GM18502 (cell line): Measurements from ENCODE around the gene PDGFA.
"Not testable (repeated sequence)": the region's sequence is repeated elsewhere in the genome, so short reads cannot be mapped to it uniquely, and the experiment has no call there.

Experiments
- ATAC-seq: cut with Tn5 transposase; IDR thresholded peaks from one replicate; pipeline ENCODE4 v1.9.1; 2021; ENCODE audit warnings: mild to moderate bottlenecking; ENCODE audit not compliant: unreplicated experiment, poor library complexity

The PDGFA gene

DNA sequence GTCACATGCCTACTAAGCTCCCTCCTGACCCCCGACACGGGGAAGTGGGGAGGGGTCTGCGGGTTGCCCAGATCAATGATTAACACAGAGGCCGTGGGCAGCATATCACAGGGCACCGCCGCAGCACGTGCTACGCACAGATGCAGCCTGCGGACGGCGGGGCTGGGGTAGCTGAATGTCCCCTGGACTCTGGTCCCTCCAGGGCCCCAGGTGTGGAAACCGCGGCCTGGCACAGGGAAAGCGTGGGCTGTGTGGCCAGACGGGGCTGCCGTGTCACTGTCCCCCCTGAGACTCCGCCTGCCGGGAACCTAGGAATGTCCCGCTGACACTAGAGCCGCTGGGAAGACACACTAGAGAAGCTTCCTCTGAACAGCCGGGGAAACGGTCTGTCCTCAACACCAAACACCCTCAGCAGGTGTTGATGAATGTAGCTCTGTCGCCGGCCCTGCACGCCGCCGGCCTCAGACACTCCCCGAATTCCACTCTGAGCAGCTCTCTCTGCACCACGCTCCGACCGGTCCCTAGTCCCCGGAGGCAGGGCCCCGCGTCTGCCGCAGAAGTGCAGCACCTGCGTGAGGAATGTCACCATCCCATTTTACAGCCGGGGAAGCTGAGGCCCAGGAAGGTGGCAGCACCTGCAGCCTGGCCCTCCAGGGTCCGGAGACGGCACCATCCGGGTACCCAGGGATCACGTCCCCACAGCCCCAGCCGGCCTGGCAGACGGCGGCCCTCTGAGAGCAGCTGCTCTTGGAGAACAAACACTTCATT is 33.4 kb upstream of the PDGFA start:
- no peak for ATAC-seq

DNA sequence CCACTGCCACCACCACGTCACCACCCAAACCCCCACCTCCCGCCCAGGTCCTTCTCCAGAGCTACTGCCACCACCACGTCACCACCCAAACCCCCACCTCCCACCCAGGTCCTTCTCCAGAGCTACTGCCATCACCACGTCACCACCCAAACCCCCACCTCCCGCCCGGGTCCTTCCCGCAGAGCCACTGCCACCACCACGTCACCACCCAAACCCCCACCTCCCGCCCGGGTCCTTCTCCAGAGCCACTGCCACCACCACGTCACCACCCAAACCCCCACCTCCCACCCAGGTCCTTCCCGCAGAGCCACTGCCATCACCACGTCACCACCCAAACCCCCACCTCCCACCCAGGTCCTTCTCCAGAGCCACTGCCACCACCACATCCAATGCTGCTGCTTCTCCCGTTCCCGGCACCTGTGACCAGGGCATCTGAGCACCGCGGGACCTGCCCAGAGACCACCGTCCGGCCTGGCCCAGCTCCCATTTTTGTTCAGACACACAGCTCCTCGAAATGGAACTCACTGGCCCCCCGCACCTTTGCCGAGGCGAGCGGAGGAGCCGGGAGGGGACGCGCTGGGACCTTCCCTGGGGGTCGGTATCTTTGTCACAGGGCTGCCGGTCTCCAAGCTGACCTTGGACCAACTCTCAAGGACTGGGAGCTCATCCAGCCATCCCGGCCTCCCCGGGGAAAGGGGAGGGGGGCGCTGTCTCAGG is 32.7 kb upstream of the PDGFA start:
- ATAC-seq: not testable (repeated sequence)

- not testable (repeated sequence) for ATAC-seq
These were observed 31.9 kb upstream of the PDGFA start for GRCh38 chr7:551615-551970.

DNA sequence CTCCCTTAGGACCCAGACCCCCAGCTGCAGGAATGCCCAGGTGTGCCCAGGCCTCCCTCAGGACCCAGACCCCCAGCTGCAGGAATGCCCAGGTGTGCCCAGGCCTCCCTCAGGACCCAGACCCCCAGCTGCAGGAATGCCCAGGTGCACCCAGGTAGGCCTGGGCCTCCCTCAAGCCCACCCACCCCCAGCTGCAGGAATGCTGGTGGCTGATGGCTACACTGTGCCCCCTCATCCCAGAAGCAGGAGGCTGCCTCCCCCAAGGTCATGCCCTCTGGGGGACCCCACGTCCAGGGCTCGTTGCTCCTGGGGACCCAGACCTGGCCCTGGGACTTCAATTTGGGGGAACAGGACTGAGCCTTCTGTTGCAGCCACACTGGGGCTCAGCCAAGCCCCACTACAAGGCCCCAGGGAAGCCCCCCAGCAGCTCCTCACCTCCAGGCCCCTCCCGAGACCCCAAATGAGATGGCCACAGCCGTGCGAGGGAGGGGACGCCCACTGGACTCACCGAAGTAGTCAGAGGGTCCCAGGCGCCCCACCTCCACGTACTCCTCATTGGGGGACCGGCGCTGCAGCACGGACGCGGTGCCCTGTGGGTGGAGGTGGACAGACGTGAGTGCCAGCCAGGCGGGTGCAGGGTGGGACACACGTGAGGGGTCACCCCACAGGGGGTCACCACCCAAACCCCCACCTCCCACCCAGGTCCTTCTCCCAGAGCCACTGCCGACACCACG is 31.4 kb upstream of the PDGFA start:
- ATAC-seq: no peak

DNA sequence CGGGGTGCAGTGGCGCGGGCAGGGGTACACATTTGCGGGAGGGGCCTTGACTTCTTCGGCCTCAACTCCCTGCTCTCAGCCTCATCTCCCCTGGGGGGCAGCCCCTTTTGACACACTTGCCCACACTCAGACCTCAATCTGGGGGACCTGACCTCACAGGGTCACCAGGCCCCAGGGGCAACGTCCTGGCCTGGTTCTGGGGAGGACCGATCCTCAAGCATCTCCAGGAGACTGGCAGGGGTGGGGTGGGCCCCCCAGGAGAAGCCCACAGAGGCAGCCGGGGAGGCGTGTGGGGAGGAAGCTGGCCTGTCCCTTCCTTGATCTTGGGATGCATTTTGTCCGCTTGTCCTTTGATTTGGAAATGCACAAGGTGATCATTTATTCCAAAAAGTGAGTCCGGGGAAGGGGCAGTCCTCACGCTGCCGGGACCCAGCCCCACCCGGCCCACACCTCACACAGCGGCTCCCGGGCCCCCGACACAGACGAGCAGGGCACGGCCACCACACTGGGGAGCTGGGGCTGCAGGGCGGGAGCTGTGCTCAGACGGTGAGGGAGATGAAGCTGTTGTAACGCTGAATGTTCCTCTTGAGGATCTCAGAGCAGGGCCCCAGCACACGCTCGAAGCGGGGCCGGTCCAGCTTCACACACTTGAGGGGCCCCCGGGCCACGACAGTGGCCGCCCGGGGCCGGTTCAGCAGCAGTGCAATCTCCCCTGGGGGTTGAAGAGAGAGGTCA is 30.4 kb upstream of the PDGFA start:
- ATAC-seq: no peak

GRCh38 chr7:549066-549890 is 29.6 kb upstream of the PDGFA start:
- no peak for ATAC-seq

DNA sequence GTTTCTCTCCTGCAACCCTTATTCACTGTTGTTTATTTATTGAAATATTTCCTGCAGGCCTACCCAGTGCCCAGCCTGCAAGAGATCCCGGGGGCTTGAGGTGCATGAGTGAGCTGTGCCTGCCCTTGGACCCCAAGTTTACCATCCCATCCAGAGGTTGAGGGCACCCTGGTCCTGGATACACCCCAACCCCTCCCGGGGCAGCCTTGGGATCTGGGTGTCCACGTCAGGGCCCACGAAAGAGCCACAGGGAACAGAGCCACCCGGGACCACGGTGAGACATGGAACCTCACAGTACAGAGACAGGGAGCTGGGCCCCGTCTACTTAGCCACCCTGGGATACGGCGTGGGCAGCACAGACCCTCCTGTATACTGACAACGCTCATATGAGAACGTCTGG is 28.8 kb upstream of the PDGFA start:
- no peak for ATAC-seq

GRCh38 chr7:545470-545869 is 25.8 kb upstream of the PDGFA start:
- no peak for ATAC-seq

DNA sequence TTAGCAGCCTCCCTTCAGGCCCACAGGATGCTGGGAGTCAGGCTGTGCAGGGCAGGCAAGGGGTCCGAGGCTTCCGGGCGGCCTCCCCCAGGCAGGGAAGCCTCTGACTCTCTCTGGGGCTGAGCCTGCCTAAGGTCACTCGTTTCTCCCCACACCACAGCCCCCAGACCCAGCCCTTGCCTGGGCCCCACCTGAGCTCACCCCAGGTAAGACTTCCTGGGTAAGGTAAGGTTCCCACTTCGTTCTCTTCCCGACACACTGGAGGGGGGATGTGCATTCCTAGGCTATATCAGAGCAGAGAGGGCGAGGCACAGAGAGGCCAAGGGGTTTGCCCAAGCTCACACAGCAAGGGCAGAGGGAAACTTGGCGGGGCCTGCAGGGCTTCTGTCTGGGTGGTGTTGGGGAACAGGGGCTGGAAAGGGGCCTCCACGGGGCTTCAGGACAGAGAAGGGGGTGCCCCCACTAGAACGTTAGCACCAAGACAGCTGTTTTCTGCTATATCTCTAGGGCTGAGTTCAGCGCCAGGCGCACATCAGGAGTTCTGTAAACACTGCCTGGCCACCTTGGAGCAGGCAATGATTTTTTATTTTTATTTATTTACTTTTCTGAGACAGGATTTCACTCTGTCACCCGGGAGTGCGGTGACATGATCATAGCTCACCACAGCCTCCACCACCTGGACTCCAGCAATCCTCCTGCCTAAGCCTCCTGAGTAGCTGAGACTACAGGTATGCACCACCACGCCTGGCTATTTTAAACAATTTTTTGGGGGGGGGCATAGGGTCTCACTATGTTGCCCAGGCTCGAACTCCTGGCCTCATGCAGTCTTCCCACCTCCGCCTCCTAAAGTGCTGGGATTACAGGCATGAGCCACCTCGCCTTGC is 24.9 kb upstream of the PDGFA start:
- ATAC-seq: no peak

- no peak for ATAC-seq
These were observed 24.1 kb upstream of the PDGFA start for GRCh38 chr7:543501-544337.

GRCh38 chr7:542713-543500 is 23.3 kb upstream of the PDGFA start:
- no peak for ATAC-seq

DNA sequence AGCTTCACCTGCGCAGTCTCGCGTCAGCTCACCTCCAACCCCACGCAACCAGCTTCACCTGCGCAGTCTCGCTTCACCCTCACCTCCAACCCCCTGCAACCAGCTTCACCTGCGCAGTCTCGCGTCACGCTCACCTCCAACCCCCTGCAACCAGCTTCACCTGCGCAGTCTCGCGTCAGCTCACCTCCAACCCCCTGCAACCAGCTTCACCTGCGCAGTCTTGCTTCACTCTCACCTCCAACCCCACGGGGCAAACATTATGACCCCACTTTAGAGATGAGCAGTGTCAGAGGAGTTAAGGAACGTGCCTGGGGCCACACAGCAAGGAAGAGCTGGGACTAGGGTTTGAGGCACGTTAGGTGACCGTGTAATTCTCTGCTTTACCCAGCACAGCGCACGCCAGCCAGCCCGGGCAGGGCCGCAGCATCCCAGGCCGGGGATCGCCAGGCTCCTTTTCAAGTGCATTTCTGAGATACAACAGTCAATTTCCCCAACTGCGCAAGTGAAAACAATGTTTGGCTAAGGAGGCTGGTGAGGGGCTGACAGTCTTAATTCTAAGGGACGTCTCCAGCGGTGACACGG is 22.6 kb upstream of the PDGFA start:
- no peak for ATAC-seq

GRCh38 chr7:541661-542060 is 22.0 kb upstream of the PDGFA start:
- no peak for ATAC-seq

GRCh38 chr7:540997-541396 is 21.4 kb upstream of the PDGFA start:
- no peak for ATAC-seq

DNA sequence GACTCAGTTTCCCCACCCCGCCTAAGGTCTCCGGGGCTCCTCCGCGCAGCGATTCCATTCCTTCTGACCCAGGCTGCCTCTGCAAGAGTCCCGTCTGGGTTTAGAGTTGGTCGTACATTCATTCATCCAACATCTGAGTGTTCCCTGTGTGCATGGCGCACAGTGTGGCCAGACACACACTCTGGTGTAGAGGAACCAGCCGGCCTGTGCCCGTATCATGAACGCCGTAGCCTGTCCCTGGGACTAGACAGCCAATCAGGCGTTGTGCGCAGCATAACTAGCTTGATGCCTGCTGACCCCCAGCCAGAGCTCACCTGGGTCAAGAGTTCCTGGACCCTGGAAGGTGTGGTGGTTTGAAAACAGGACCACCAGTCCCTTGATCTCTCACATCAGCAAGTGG is 20.9 kb upstream of the PDGFA start:
- ATAC-seq: no peak

DNA sequence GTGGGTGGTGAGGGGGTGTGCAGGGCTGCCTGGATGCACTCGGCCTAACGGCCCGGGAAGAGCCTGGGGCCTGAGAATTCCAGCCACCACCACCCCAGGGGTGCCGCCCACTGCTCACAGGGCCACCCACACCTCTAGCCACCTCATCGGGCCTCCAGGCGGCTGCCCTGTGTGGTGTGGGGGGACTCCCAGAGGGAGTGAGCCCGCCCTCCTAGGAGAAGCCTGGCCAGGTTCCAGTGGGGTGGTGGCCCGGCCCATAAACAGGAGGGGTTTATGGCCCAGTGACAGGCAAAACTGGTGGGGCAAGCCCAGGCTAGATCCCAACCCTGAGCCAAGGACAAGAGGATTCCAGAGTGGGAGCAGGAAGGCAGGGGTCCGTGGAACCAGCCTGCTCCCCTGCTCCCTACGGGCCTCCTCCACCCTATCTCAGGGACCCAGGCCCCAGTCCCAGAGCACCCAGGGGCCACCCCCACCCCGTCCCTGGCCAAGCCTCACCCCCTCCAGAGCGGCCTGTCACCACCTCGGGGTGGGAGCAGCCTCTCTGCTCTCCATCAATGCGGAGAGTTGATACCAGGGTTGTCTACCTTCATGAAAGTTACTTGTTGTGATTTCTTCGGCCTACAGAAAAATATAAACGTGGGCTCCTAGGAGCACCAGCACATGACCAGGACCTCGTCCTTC is 20.2 kb upstream of the PDGFA start:
- ATAC-seq: no peak
